ENCODE measurements around the gene ARG1.

The ARG1 gene

GRCh38 chr6:131581523-131581922 is 8.5 kb downstream of the ARG1 start:
- no peak for DNase-seq (ENCODE audit: low read depth in 1 of 2, low spot score in 1 of 2)

- DNase-seq (ENCODE audit: low read depth in 1 of 2, low spot score in 1 of 2) = no peak
These were observed 13.5 kb downstream of the ARG1 start for GRCh38 chr6:131586543-131586942.

GRCh38 chr6:131587909-131588308 is 14.9 kb downstream of the ARG1 start:
- no peak for DNase-seq (ENCODE audit: low read depth in 1 of 2, low spot score in 1 of 2)

DNA sequence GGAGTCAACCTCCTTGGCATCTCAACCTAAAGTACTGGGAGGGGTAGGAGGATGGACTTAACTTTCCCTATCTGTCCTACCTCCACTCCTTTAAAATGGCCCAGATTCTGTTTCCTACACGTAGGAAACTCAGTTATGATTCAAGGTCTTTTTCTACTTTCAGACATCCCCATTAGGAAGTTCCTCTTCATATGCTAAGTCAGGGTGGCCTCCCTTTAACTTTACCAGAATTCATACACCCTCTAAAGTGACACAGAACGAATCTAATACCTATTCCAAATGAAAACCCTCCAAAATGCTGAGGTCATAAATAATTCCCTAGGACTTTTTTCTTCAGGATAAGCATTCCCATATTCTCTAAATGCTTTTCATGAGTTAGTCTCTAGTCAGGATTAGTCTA is 15.6 kb downstream of the ARG1 start:
- DNase-seq (ENCODE audit: low read depth in 1 of 2, low spot score in 1 of 2) = no peak

DNA sequence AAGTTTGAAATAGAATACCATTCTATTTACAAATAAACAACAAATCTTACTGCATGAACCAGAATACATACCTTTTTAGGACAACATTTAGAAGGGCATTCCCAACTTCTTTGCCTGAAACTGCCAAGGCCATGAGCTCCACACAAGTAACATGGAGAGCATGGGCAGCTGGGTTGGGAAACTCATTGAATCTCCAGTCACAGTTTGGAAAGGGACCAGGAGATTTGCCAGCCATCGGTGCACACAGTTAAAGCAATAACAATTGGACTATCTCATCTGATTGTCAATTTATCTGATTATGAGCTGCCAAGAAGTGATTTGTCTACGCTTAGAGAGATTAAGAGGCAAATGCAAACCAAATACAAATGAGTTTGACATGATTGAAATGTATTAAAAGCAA is 19.9 kb downstream of the ARG1 start:
- DNase-seq (ENCODE audit: low read depth in 1 of 2, low spot score in 1 of 2) = no peak

DNA sequence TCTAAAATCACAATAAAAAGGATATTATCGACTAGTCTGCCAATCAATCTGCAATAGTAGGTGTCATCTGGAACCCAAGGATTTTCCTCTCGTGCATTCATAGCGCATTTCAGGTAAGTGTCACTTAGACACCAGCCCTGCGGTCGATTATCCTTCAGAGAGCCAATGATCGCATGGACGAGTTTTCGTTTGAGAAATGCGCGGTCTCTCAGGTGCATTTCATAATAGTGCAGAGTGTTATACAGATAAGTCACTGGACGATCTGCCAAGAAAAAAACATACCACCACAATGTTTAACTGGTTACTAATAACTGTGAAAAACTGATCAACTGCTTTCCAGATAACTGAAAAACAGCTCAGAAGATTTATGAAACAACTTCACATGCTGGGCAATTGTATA is 21.0 kb downstream of the ARG1 start:
- no peak for DNase-seq (ENCODE audit: low read depth in 1 of 2, low spot score in 1 of 2)

- no peak for DNase-seq (ENCODE audit: low read depth in 1 of 2, low spot score in 1 of 2)
These were observed 24.4 kb downstream of the ARG1 start for GRCh38 chr6:131597446-131597845.

DNA sequence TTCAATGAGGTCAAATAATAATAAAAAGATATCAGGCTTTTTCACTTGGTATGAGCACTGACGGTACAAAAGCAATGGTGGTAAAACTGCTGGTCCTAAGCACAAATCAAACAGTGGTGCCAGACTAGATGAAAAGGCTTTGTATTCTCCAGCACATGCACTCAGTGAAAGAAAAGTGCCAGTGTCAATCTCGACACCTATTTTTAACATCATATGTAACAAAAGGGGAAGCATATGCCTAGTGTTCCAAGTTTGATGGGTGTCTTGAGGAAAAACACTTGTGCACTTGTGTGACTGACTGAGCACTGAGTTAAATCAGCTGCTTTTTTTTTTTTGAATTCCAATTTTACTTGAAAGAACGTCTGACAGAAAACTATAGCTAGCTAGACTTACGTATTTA is 27.7 kb downstream of the ARG1 start:
- DNase-seq (ENCODE audit: low read depth in 1 of 2, low spot score in 1 of 2) = no peak

DNA sequence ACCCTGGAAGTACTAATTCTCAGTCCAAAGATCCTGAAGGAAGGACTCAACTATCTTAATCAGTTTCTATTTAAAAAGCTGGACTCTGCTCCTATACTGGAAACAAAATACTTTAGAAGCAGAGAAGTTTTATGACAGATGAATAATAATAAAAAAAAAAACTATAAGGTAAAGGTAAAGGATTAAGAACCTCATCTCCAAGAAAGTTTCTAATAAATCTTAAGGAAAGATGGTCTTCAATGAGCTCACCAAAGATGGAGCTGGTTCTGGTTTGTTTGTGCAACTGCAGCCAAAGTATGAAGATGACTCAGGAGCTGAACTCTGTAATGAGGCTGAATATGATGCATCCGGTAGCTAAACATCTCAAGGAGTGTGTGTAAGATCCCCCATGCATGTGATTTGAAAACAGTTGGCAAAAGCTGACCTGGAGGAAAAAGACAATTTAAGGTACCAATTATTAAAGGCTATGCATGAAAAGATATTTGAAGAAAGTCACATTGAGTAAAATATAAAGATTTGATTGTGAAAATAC is 29.8 kb downstream of the ARG1 start:
- no peak for DNase-seq (ENCODE audit: low read depth in 1 of 2, low spot score in 1 of 2)

DNA sequence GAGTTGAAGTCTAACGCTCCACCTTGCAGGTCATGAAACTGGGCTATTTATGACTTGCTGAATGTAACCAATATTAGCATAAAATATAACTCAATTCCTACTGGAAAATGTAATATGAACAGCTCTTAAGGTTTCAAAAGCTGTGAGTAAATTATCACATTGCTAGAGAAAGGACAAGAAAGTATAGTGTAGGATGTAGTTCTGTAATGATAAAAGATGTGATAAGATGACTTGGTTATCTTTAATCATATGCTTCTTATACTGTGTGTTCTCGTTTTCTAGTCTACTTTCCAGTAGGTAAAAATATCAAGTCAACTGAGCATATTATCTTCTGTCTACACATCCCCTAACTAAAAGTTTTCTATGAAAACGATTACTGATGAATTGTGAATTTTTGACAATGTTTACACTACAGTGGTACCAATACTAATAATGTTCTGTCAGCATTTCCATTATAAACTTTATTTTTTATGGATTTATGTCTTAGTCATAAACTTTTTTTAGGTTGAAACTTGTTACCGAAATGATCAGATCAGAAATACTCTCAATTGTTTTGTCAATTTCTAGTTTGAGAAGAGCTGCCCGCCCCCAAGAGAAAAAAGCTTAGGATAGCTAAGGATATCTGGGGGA is 40.4 kb downstream of the ARG1 start:
- no peak for DNase-seq (ENCODE audit: low read depth in 1 of 2, low spot score in 1 of 2)

- no peak for DNase-seq (ENCODE audit: low read depth in 1 of 2, low spot score in 1 of 2)
These were observed 42.2 kb downstream of the ARG1 start for GRCh38 chr6:131615275-131615674.

DNA sequence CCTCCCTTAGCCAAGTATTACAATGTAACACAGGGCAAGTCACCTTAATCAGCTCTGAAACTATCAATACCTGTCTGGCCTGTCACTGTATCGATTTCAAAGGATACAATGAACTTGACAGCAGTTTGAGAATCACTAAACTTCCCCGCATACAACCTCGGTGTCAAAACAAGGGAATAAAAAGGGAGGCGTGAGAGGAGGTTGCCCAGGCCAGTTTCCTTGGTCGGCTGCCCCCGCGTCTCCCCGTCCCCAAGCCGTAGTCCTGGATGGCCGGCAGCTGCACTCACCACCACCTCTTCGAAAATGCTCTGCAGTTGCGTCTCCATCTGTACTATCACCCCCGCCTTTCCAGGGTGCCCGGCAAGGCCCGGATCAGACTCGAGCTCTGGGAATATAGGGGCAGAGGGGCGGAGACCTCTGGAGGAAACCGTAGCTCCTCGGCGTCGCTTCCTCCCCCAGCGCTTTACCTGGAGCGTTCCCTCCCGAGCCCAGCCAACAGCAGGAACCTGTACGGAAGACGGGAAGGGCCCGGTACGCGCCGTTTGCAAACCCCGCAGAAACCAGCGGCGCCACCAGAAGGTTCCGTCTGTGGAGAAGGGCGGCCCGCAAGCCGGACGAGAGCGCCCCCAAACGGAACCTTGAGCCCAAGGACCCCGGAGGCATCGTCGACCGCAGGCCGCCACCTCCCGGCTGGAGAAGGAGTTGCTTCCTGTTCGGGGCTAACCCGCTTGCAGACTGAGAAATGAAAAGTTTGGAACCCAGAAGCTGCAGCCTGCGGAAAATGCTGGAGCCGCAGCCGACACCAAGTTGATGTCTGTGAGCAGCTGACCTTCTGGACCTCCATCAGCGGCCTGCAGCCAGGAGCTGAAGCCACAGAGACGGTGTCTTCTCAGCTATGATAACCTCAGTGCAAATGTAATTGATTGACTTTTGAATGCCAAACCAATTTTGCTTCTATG is 55.0 kb downstream of the ARG1 start, which contains the start of gene MED23:
TSS of gene MED23 (minus strand) at position 519 of the 959 bp plus-strand sequence. CDS start at position 326, 193 bp downstream.
- peak; percentile 91 to 93 for DNase-seq (ENCODE audit: low read depth in 1 of 2, low spot score in 1 of 2)

DNA sequence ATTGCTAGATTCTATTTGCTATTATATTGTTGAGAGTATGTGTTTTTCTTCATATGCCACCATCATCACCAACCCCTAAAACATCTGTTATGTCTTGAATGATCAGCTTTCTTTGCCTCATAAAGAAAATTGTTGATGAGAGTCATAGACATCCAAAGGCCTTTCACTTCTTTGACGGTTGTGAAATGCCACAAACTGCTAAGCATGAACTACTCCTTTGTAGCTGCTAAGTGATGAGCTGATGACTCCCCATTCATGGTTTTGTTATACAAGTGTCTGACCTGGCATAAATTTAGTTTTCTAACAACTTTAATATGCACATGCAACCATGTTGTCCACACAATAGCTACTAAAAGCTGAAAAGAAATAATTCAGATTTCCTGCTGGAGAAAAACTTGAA is 55.7 kb downstream of the ARG1 start:
- DNase-seq (ENCODE audit: low read depth in 1 of 2, low spot score in 1 of 2) = no peak

GRCh38 chr6:131629651-131630050 is 56.6 kb downstream of the ARG1 start:
- DNase-seq (ENCODE audit: low read depth in 1 of 2, low spot score in 1 of 2) = no peak

- DNase-seq (ENCODE audit: low read depth in 1 of 2, low spot score in 1 of 2) = no peak
These were observed 58.7 kb downstream of the ARG1 start for GRCh38 chr6:131631625-131632289.
